Keratinocyte (primary cell): Measurements from ENCODE around the gene RASD2.

ENCODE experiments used
- CTCF ChIP-seq, 3 experiments: IDR thresholded peaks in 1 of 3; conservative IDR thresholded peaks in 1 of 3; optimal IDR thresholded peaks in 1 of 3; 2 replicates in 2 of 3; 3 replicates in 1 of 3; pipeline versions ENCODE3 to v1.5.1; 2011; ENCODE audit warnings: low read length in 3 of 3, mild to moderate bottlenecking in 3 of 3, moderate library complexity in 2 of 3, control low read depth in 1 of 3, inconsistent platforms in 1 of 3; ENCODE audit not compliant: insufficient read depth in 2 of 3; ENCODE audit errors: extremely low read depth in 1 of 3
- EZH2 ChIP-seq: IDR thresholded peaks from one replicate; pipeline ENCODE4 v1.6.1; 2012; ENCODE audit warnings: inconsistent platforms, mild to moderate bottlenecking, low read length, moderate library complexity

GRCh38 chr22:35528927-35529326 is 11.7 kb upstream of the RASD2 start:
- TF ChIP-seq CTCF (optimal IDR thresholded peaks at IDR 0.05 in 1 of 3, IDR thresholded peaks at IDR 0.05 in 1 of 3, conservative IDR thresholded peaks at IDR 0.05 in 1 of 3; ENCODE audit: extremely low read depth in 1 of 3, insufficient read depth in 2 of 3, low read length in 3 of 3) (no peak), EZH2 (no peak)
